Esophagus squamous epithelium (tissue), 5 donors: ENCODE data around the gene GRB7. TPM values are rescaled to one million over a fixed set of nuclear protein-coding genes. Genes with fewer than 3 reads are reported as not detected.

Experiments used
- DNase-seq: peaks from one replicate; lab custom pipeline; 2025; lab: John Stamatoyannopoulos, UW
- H3K27ac ChIP-seq, 4 donors: fragments of 200-600 bp; sonication (generic); one replicate each; pipeline ENCODE4 v1.5.1; 2016 to 2019; ENCODE audit warnings: mild to moderate bottlenecking in 1 of 4
- H3K27me3 ChIP-seq, 4 donors: fragments of 200-600 bp; sonication (generic); 1 replicate in 3 of 4; 2 replicates in 1 of 4; pipeline versions ENCODE4 v1.5.1 to v1.6.0; 2017 to 2021; ENCODE audit warnings: antibody characterized with exemption in 1 of 4
- H3K36me3 ChIP-seq, 3 donors: fragments of 200-600 bp; sonication (generic); one replicate each; pipeline ENCODE4 v1.5.1; 2016 to 2019
- H3K4me1 ChIP-seq, 3 donors: fragments of 200-600 bp; sonication (generic); one replicate each; pipeline ENCODE4 v1.5.1; 2017 to 2019
- H3K4me3 ChIP-seq, 4 donors: fragments of 200-600 bp; sonication (generic); 1 replicate in 3 of 4; 2 replicates in 1 of 4; pipeline ENCODE4 v1.5.1; 2016 to 2019; ENCODE audit warnings: mild to moderate bottlenecking in 2 of 4, moderate library complexity in 1 of 4
- H3K9me3 ChIP-seq, 3 donors: fragments of 200-600 bp; sonication (generic); one replicate each; pipeline ENCODE4 v1.5.1; 2016 to 2019
- CTCF ChIP-seq, 6 experiments: fragments of 450-650 bp in 4 of 6; fragments of 200-600 bp in 2 of 6; sonication (generic) in 2 of 6; IDR thresholded peaks; one replicate each; pipeline ENCODE4 v1.5.1; 2016 to 2019; ENCODE audit warnings: antibody characterized with exemption in 6 of 6, mild to moderate bottlenecking in 4 of 6, moderate library complexity in 4 of 6
- POLR2A ChIP-seq, 4 donors: fragments of 450-650 bp; IDR thresholded peaks; one replicate each; pipeline ENCODE4 v1.6.1; 2017; ENCODE audit warnings: antibody characterized with exemption in 4 of 4, mild to moderate bottlenecking in 4 of 4, moderate library complexity in 3 of 4
- whole genome bisulfite sequencing, 2 donors: methylation state at CpG; one replicate each; pipeline ENCODE4 v1.1.5; 2018; 5-methylcytosine and 5-hydroxymethylcytosine counted together
- intact Hi-C: fragments of 100-400 bp; cut with DNase I; formaldehyde crosslinking; loops from one replicate; pipeline ENCODE4 v1.15.0; 2022
- total RNA-seq, 4 donors: library from RNA; depleted of rRNA; stranded (reverse); fragments of >200 nt; gene quantifications; one replicate each; pipeline ENCODE4 v1.1.0, GENCODE V29; 2016
- donor health status: DM: yes; HTN: yes; CAD: no.

Gene GRB7
- total RNA-seq, 4 donors from 2014 or later: 25.1 to 62.1 (median 55.9) TPM

GRCh38 chr17:39738568-39738901, 797 bp downstream of the GRB7 start:
- no peak for DNase-seq
- 0 to 6% methylated on average over 3 to 5 of the region's 13 CpGs for WGBS, 2 donors
- H3K27ac ChIP-seq: peak overlapping the region; percentile 93 to 98 (median 94)
- peak in 2 of 4 donors; percentile 46 to 47 for TF ChIP-seq POLR2A (IDR thresholded peaks at IDR 0.05)
- no peak for TF ChIP-seq CTCF (IDR thresholded peaks at IDR 0.05)
- H3K4me3 ChIP-seq: peak overlapping the region; percentile 53 to 69 (median 64)
- peaks cover 0 to 73% (median 0%) of the 10 kb centered on the region in 4 donors for H3K27me3 ChIP-seq
- no peaks in the 10 kb centered on the region for H3K9me3 ChIP-seq
- intact Hi-C loops: no loop called here
- H3K4me1 ChIP-seq: peaks cover 12 to 75% (median 18%) of the 10 kb centered on the region in 3 donors
- H3K36me3 ChIP-seq: peaks cover 0 to 17% (median 12%) of the 10 kb centered on the region in 3 donors

GRCh38 chr17:39738983-39739884, 1.5 kb downstream of the GRB7 start:
- H3K36me3 ChIP-seq: peaks cover 0 to 24% (median 12%) of the 10 kb centered on the region in 3 donors
- 10 to 17% methylated on average over 8 to 12 of the region's 32 CpGs for WGBS, 2 donors
- no peaks in the 10 kb centered on the region for H3K9me3 ChIP-seq
- peak overlapping the region; percentile 53 to 69 (median 64) for H3K4me3 ChIP-seq
- intact Hi-C loops: no loop called here
- no peak for DNase-seq
- H3K4me1 ChIP-seq: peaks cover 12 to 75% (median 18%) of the 10 kb centered on the region in 3 donors
- H3K27ac ChIP-seq: peak overlapping the region; percentile 93 to 98 (median 94)
- H3K27me3 ChIP-seq: peaks cover 0 to 78% (median 0%) of the 10 kb centered on the region in 4 donors
- TF ChIP-seq CTCF (IDR thresholded peaks at IDR 0.05): peak in 2 of 6 experiments; percentile 2 to 16
- TF ChIP-seq POLR2A (IDR thresholded peaks at IDR 0.05): peak in 2 of 4 donors; percentile 17 to 45

- WGBS, 2 donors: 11 to 25% methylated on average over 4 to 8 of the region's 9 CpGs
- Histone ChIP-seq H3K27me3 (peaks cover 0 to 82% (median 0%) of the 10 kb centered on the region in 4 donors), H3K4me3 (peak overlapping the region; percentile 53 to 69 (median 64)), H3K27ac (peak overlapping the region; percentile 93 to 98 (median 94)), H3K36me3 (peaks cover under 1 to 31% (median 16%) of the 10 kb centered on the region in 3 donors), H3K4me1 (peaks cover 12 to 75% (median 18%) of the 10 kb centered on the region in 3 donors), H3K9me3 (no peaks in the 10 kb centered on the region)
- no peak for TF ChIP-seq POLR2A (IDR thresholded peaks at IDR 0.05)
- no peak for TF ChIP-seq CTCF (IDR thresholded peaks at IDR 0.05)
- intact Hi-C loops: no loop called here
- DNase-seq: no peak
Observed at GRCh38 chr17:39739885-39740356, 2.2 kb downstream of the GRB7 start.

GRCh38 chr17:39740357-39741111, 2.8 kb downstream of the GRB7 start:
- intact Hi-C loops: no loop called here
- Histone ChIP-seq H3K4me3 (peak overlapping the region; percentile 53 to 69 (median 64)), H3K27me3 (peaks cover 0 to 82% (median 0%) of the 10 kb centered on the region in 4 donors), H3K36me3 (peaks cover 5 to 37% (median 23%) of the 10 kb centered on the region in 3 donors), H3K9me3 (no peaks in the 10 kb centered on the region), H3K27ac (peak overlapping the region; percentile 93 to 98 (median 94)), H3K4me1 (peaks cover 12 to 68% (median 18%) of the 10 kb centered on the region in 3 donors)
- WGBS, 2 donors: 10% methylated on average over 4 of the region's 16 CpGs; no CpG with 5 or more reads in 1 of the 2 donors
- no peak for DNase-seq
- peak in 2 of 4 donors; percentile 38 to 42 for TF ChIP-seq POLR2A (IDR thresholded peaks at IDR 0.05)
- no peak for TF ChIP-seq CTCF (IDR thresholded peaks at IDR 0.05)
